Esophagus squamous epithelium (tissue), 5 donors: ENCODE data around the gene FKBP4. TPM values are rescaled to one million over a fixed set of nuclear protein-coding genes. Genes with fewer than 3 reads are reported as not detected.

Experiments used
- DNase-seq: peaks from one replicate; lab custom pipeline; 2025; lab: John Stamatoyannopoulos, UW
- H3K27ac ChIP-seq, 4 donors: fragments of 200-600 bp; sonication (generic); one replicate each; pipeline ENCODE4 v1.5.1; 2016 to 2019; ENCODE audit warnings: mild to moderate bottlenecking in 1 of 4
- H3K27me3 ChIP-seq, 4 donors: fragments of 200-600 bp; sonication (generic); 1 replicate in 3 of 4; 2 replicates in 1 of 4; pipeline versions ENCODE4 v1.5.1 to v1.6.0; 2017 to 2021; ENCODE audit warnings: antibody characterized with exemption in 1 of 4
- H3K36me3 ChIP-seq, 3 donors: fragments of 200-600 bp; sonication (generic); one replicate each; pipeline ENCODE4 v1.5.1; 2016 to 2019
- H3K4me1 ChIP-seq, 3 donors: fragments of 200-600 bp; sonication (generic); one replicate each; pipeline ENCODE4 v1.5.1; 2017 to 2019
- H3K4me3 ChIP-seq, 4 donors: fragments of 200-600 bp; sonication (generic); 1 replicate in 3 of 4; 2 replicates in 1 of 4; pipeline ENCODE4 v1.5.1; 2016 to 2019; ENCODE audit warnings: mild to moderate bottlenecking in 2 of 4, moderate library complexity in 1 of 4
- H3K9me3 ChIP-seq, 3 donors: fragments of 200-600 bp; sonication (generic); one replicate each; pipeline ENCODE4 v1.5.1; 2016 to 2019
- POLR2A ChIP-seq, 4 donors: fragments of 450-650 bp; IDR thresholded peaks; one replicate each; pipeline ENCODE4 v1.6.1; 2017; ENCODE audit warnings: antibody characterized with exemption in 4 of 4, mild to moderate bottlenecking in 4 of 4, moderate library complexity in 3 of 4
- WGBS, 2 donors: methylation state at CpG; one replicate each; pipeline ENCODE4 v1.1.5; 2018; 5-methylcytosine and 5-hydroxymethylcytosine counted together
- intact Hi-C: fragments of 100-400 bp; cut with DNase I; formaldehyde crosslinking; loops from one replicate; pipeline ENCODE4 v1.15.0; 2022
- total RNA-seq, 4 donors: library from RNA; depleted of rRNA; stranded (reverse); fragments of >200 nt; gene quantifications; one replicate each; pipeline ENCODE4 v1.1.0, GENCODE V29; 2016
- TF ChIP-seq, protein P1 (sequence below), 6 experiments: fragments of 450-650 bp in 4 of 6; fragments of 200-600 bp in 2 of 6; sonication (generic) in 2 of 6; IDR thresholded peaks; one replicate each; pipeline ENCODE4 v1.5.1; 2016 to 2019; ENCODE audit warnings: antibody characterized with exemption in 6 of 6, mild to moderate bottlenecking in 4 of 6, moderate library complexity in 4 of 6
- donor health status: DM: yes; HTN: yes; CAD: no.

FKBP4 gene, protein sequence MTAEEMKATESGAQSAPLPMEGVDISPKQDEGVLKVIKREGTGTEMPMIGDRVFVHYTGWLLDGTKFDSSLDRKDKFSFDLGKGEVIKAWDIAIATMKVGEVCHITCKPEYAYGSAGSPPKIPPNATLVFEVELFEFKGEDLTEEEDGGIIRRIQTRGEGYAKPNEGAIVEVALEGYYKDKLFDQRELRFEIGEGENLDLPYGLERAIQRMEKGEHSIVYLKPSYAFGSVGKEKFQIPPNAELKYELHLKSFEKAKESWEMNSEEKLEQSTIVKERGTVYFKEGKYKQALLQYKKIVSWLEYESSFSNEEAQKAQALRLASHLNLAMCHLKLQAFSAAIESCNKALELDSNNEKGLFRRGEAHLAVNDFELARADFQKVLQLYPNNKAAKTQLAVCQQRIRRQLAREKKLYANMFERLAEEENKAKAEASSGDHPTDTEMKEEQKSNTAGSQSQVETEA
- total RNA-seq = 10 to 100 TPM; 55.9 to 86.2 (median 62.8) TPM

DNA sequence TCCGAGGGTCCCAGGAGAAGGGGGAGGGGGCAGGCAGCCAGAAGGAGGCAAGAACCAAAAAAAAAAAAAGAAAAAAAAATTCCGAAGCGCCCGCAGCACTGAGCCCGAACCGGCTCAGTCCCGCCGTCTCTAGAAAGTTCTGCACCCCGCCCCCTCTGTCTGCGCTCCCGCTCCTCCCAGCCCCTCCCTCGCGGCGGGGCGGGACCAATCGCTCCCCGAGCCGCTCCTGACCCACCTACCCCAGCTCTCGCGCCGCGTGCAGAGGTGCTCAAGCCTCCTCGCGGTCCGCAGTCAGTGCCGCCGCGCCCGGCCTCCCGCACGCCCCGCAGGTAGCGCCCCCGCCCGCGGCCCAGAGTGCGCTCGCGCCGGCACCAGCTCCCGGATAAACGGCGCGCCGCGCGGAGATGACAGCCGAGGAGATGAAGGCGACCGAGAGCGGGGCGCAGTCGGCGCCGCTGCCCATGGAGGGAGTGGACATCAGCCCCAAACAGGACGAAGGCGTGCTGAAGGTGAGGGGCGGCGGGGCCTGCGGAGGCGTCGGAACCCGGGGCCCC lies at the start of gene FKBP4:
FKBP4 (plus strand) TSS at position 235 of the 554 bp plus-strand sequence; CDS start at position 405, 170 bp downstream.
- H3K36me3 ChIP-seq = peaks cover 14 to 30% (median 15%) of the 10 kb centered on the region in 3 donors
- 0% methylated on average over 6 to 14 of the region's 63 CpGs for WGBS, 2 donors
- H3K27me3 ChIP-seq = no peaks in the 10 kb centered on the region
- DNase-seq = peak; percentile 46
- H3K4me1 ChIP-seq = peaks cover 0 to 49% (median 37%) of the 10 kb centered on the region in 3 donors
- H3K9me3 ChIP-seq = no peaks in the 10 kb centered on the region
- H3K4me3 ChIP-seq = peak within 1 kb of the TSS; percentile 66 to 96 (median 94)
- peak within 1 kb of the TSS; percentile 88 to 95 (median 92) for H3K27ac ChIP-seq
- intact Hi-C loops = no loop called here
- peak in 2 of 4 donors; percentile 54 to 93 for TF ChIP-seq POLR2A (IDR thresholded peaks at IDR 0.05)
- TF ChIP-seq, protein P1, sequence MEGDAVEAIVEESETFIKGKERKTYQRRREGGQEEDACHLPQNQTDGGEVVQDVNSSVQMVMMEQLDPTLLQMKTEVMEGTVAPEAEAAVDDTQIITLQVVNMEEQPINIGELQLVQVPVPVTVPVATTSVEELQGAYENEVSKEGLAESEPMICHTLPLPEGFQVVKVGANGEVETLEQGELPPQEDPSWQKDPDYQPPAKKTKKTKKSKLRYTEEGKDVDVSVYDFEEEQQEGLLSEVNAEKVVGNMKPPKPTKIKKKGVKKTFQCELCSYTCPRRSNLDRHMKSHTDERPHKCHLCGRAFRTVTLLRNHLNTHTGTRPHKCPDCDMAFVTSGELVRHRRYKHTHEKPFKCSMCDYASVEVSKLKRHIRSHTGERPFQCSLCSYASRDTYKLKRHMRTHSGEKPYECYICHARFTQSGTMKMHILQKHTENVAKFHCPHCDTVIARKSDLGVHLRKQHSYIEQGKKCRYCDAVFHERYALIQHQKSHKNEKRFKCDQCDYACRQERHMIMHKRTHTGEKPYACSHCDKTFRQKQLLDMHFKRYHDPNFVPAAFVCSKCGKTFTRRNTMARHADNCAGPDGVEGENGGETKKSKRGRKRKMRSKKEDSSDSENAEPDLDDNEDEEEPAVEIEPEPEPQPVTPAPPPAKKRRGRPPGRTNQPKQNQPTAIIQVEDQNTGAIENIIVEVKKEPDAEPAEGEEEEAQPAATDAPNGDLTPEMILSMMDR (IDR thresholded peaks at IDR 0.05) = peak in 1 of 6 experiments; percentile 14

DNA sequence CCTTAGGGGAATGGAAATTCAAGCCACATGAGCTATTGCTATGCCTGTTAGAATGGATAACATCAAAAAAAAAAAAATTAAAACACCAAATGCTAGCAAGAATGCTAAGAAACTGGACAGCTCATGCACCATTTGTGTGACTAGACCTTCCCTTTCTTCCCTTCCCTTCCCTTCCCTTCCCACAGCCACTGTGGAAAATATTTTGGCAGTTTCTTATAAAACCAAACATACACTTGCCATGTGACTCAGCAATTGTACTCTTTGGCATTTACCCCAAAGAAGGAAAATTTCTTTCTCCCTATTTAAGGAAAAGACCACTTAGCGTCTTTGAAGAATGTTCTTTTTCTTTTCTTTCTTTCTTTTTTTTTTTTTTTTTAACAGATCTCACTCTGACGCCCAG lies 49.1 kb upstream of the FKBP4 start:
- TF ChIP-seq, protein P1 (IDR thresholded peaks at IDR 0.05) = no peak
- no peak for TF ChIP-seq POLR2A (IDR thresholded peaks at IDR 0.05)
- H3K4me1 ChIP-seq = no peaks in the 10 kb centered on the region
- WGBS, 2 donors = 35 to 45% methylated on average over 2 of the region's 2 CpGs
- H3K27me3 ChIP-seq = peaks cover 0 to 23% (median 0%) of the 10 kb centered on the region in 4 donors
- no peak overlapping the region for H3K4me3 ChIP-seq
- H3K27ac ChIP-seq = no peak overlapping the region
- intact Hi-C loops = no loop called here
- no peaks in the 10 kb centered on the region for H3K36me3 ChIP-seq
- no peaks in the 10 kb centered on the region for H3K9me3 ChIP-seq
- DNase-seq = no peak

DNA sequence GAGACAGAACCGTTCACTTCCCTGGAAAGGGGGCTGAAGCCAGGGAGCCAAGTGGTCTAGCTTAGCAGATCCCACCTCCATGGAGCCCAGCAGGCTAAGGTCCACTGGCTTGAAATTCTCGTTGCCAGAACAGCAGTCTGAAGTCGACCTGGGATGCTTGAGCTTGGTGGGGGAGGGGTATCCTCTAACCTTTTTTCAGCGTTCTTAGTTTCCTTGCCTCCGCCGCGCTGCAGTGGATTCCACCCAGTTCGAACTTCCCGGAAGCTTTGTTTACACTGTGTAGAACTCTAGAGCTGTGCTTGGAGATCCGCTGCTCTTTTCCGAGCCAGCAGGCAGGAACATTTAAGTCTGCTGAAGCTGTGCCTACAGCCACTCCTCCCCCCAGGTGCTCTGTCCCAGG lies 45.2 kb upstream of the FKBP4 start:
- H3K4me3 ChIP-seq = no peak overlapping the region
- no peaks in the 10 kb centered on the region for H3K36me3 ChIP-seq
- intact Hi-C loops = no loop called here
- 62 to 75% methylated on average over 7 to 9 of the region's 11 CpGs for WGBS, 2 donors
- no peak for TF ChIP-seq POLR2A (IDR thresholded peaks at IDR 0.05)
- TF ChIP-seq, protein P1 (IDR thresholded peaks at IDR 0.05) = no peak
- H3K9me3 ChIP-seq = no peaks in the 10 kb centered on the region
- DNase-seq = no peak
- peaks cover 0 to 4% (median 0%) of the 10 kb centered on the region in 3 donors for H3K4me1 ChIP-seq
- peaks cover 0 to 43% (median 0%) of the 10 kb centered on the region in 4 donors for H3K27me3 ChIP-seq
- no peak overlapping the region for H3K27ac ChIP-seq

DNA sequence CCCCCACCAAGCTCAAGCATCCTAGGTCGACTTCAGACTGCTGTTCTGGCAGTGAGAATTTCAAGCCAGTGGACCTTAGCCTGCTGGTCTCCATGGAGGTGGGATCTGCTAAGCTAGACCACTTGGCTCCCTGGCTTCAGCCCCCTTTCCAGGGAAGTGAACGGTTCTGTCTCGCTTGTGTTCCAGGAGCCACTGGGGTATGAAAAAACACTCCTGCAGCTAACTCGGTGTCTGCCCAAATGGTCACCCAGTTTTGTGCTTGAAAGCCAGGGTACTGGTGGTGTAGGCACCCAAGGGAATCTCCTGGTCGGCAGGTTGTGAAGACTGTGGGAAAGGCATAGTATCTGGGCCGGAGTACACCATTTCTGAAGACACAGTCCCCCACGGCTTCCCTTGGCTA lies 44.6 kb upstream of the FKBP4 start:
- intact Hi-C loops = no loop called here
- Histone ChIP-seq H3K9me3 (no peaks in the 10 kb centered on the region), H3K36me3 (no peaks in the 10 kb centered on the region), H3K27ac (no peak overlapping the region), H3K4me3 (no peak overlapping the region), H3K27me3 (peaks cover 0 to 49% (median 0%) of the 10 kb centered on the region in 4 donors), H3K4me1 (peaks cover 0 to 4% (median 0%) of the 10 kb centered on the region in 3 donors)
- DNase-seq = no peak
- no peak for TF ChIP-seq POLR2A (IDR thresholded peaks at IDR 0.05)
- TF ChIP-seq, protein P1 (IDR thresholded peaks at IDR 0.05) = no peak
- WGBS, 2 donors = 40 to 50% methylated on average over 1 to 4 of the region's 7 CpGs

DNA sequence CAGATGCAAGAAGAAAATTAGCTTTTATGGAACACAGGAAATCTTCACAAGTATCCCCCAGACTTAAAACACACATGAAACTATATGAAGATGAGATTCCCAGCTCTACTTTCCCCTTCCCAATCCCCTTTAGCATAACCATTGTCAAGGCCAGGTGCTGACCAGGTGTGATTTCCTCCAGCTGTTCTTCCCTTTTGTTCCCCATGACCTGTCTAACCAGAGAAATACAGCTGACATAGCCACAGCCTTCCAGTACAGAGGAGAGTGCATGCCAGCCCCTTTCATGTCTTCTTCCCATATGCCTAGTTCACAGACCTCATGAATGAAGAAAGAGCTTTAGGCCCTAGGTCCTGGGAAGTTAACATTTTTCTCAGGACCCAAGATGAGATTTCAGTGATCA lies 43.5 kb upstream of the FKBP4 start:
- no peak overlapping the region for H3K27ac ChIP-seq
- peaks cover 0 to 55% (median 0%) of the 10 kb centered on the region in 4 donors for H3K27me3 ChIP-seq
- intact Hi-C loops = no loop called here
- H3K36me3 ChIP-seq = no peaks in the 10 kb centered on the region
- no peak for TF ChIP-seq POLR2A (IDR thresholded peaks at IDR 0.05)
- TF ChIP-seq, protein P1 (IDR thresholded peaks at IDR 0.05) = no peak
- peaks cover 0 to 4% (median 0%) of the 10 kb centered on the region in 3 donors for H3K4me1 ChIP-seq
- DNase-seq = no peak
- H3K4me3 ChIP-seq = no peak overlapping the region
- H3K9me3 ChIP-seq = no peaks in the 10 kb centered on the region
